Measurements from ENCODE around the gene BTRC.
"Not testable (repeated sequence)": the region's sequence is repeated elsewhere in the genome, so short reads cannot be mapped to it uniquely, and the experiment has no call there.

Gene BTRC

DNA sequence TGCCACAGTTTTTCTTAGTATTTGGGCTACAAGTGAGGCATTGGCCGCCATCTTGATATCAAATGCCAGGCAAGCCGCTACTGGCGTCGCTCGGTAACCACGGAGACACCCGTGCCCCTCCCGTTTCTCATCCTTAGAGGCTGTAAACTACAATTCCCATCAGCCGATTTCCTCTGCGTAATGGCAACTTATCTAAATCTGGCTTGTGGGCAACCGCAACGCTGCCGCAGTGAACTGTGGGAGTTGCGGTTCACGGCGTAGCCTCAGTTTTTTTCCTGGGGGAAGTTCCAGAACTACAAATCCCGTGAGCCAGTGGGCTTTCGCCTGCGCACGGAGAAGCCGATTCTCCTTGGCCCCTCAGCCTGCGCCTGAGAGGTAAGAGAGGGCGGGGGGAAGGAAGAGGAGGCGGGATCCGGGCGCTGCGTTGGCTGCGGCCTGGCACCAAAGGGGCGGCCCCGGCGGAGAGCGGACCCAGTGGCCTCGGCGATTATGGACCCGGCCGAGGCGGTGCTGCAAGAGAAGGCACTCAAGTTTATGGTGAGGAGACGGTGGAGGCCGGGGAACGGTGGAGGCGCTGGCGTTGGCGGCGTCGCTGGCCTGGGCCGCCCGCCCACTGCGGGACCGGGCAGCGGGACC is at the start of gene BTRC:
BTRC (plus strand) TSS at position 474 of the 636 bp plus-strand sequence; CDS start at position 490, 16 bp downstream.
- peaks cover 29% of the 10 kb centered on the region for H3K27me3 Mint-ChIP-seq
- CTCF ChIA-PET: interaction anchor here (0.7 kb wide), 1 partner anchor 356 kb away, joined by 3 read pairs; no protein-coding TSS in a partner anchor
- H3K4me1 Mint-ChIP-seq: peaks cover 26% of the 10 kb centered on the region
- H3K9me3 Mint-ChIP-seq: no peaks in the 10 kb centered on the region
- H3K4me3 Mint-ChIP-seq: peak within 1 kb of the TSS; percentile 98
- DNase-seq: peak; percentile 98
- peaks cover 11% of the 10 kb centered on the region for H3K36me3 Mint-ChIP-seq
- H3K27ac Mint-ChIP-seq: peak within 1 kb of the TSS; percentile 94

DNA sequence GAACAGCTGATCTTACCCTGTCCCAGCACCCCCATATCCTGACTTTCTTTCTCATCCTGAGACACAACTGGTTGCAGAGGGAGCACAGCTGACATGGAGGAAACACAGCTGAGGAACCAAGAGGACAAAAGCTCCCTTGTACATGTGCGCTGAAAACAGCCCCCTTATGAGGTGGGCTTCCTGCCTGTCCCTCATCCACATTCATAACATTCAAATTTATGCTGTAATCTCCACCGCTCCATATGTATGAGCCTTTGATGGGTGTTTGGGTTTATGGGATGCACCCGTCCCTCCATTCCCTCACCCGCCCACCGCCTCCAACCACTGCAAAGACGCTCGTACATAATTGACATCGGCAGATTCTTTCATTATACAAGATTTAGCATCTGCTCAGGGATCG is 49.6 kb upstream of the BTRC start:
- no peak overlapping the region for H3K4me3 Mint-ChIP-seq
- CTCF ChIA-PET: interaction anchor here (0.9 to 2.9 kb wide), 2 partner anchors 140 to 241 kb away, joined by 3 to 11 read pairs; no protein-coding TSS in a partner anchor
- no peaks in the 10 kb centered on the region for H3K9me3 Mint-ChIP-seq
- peaks cover 79% of the 10 kb centered on the region for H3K27me3 Mint-ChIP-seq
- H3K4me1 Mint-ChIP-seq: no peaks in the 10 kb centered on the region
- no peak for DNase-seq
- H3K36me3 Mint-ChIP-seq: no peaks in the 10 kb centered on the region
- H3K27ac Mint-ChIP-seq: no peak overlapping the region

DNA sequence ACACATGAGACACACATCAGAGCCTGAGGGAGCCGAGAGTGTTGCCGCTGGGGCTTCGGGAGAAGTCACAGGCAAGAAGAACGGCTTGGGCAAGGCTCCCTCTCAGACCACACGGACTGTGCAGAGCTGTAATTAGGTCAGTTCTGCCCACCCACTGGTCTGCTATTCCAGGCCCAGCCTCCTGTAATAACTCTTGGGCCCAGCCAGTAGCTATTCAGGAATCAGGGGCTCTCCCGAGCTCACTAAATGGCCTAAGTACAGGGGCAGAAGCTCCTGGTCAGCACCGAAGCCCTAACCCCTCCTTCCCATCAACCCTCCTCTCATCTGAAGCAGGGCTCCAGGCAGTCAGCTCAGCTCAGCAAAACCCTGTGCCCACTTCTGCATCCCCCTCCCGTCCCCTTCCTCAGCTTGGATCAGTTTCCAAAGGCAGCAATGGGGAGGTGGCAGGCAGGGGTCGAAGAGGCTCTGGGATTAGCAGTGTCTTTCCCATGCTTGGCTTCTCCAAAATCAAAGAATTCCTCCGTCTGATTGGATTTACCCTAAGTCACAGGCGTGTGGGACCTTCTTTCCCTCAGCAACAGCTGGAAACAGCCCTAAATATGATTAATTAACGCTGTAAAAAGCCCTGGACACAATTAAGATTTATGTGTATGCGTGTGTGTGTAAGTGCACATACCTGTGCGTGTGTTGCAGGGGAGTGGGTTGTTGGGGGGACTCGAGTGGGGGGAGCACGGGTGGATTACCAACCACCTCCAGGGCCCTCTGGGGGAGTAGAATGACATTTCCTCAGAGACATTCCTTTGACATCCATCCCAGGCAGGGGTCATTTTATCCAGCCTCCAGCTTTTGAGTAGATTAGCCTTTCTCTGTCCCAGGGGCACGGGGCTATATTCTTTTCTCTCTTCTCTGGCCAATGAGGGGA is 48.4 kb upstream of the BTRC start:
- Mint-ChIP-seq H3K36me3 (no peaks in the 10 kb centered on the region), H3K4me3 (no peak overlapping the region), H3K27me3 (peaks cover 85% of the 10 kb centered on the region), H3K4me1 (peaks cover 1% of the 10 kb centered on the region), H3K27ac (no peak overlapping the region), H3K9me3 (no peaks in the 10 kb centered on the region)
- DNase-seq: no peak
- CTCF ChIA-PET: interaction anchor here (0.7 to 3.2 kb wide), 3 partner anchors 8 to 139 kb away, joined by 3 to 11 read pairs (median 5); no protein-coding TSS in a partner anchor

DNA sequence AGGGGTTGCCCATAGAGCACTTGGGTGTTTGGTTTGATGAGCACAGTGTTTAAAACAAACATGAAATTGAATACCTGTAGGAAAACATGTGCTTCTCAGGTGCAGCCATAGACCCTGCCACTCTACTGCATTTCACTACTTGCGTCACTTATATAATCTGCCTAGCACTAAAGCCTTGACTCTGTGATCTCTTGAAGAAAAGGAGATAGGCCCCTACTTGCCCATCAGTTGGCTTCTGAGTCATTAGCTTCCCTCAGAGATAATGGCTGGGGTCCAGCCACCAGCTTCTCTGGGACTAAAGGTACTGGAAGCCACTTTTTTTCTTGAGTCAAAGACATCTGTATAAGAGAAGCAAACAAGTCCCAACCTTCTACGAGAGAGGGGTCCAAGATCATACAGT is 45.9 kb upstream of the BTRC start:
- Mint-ChIP-seq H3K27me3 (peaks cover 83% of the 10 kb centered on the region), H3K27ac (no peak overlapping the region), H3K4me3 (no peak overlapping the region), H3K9me3 (no peaks in the 10 kb centered on the region), H3K4me1 (peaks cover 7% of the 10 kb centered on the region), H3K36me3 (no peaks in the 10 kb centered on the region)
- no peak for DNase-seq
- CTCF ChIA-PET: interaction anchor here (0.8 to 3.2 kb wide), 2 partner anchors 10 to 212 kb away, joined by 3 to 11 read pairs; no protein-coding TSS in a partner anchor

DNA sequence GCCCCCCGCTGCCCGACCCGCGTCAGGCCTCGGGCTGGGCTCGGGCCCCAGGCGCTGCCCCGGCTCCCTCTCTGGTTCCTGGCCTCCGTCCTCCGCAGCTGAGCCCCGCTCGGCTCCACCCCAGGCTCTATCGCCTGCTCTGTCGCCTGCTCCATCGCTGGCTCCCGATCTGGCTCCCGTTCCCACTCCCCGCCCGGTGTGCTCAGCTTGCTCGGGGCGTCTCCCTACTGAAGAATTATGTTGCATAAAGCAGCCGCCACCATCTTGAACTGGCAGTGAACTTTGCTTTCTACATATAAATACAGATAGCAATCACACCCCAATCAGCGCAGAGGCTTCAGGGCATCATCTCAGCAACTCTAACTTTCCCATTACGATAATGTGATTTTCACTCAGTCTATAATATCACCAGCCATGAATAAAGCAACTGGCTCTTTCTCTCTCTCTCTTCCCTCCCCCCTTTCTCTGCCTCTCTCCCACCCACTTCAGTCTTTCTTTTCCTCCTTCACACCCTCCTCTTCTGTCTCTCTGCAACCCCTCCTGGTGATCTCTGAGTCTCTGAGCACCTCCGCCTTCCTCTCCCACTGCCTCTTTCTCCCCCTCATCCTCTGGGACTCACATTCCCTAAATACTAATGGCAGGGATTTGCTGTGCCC is 43.3 kb upstream of the BTRC start:
- H3K9me3 Mint-ChIP-seq: no peaks in the 10 kb centered on the region
- no peak overlapping the region for H3K4me3 Mint-ChIP-seq
- peaks cover 81% of the 10 kb centered on the region for H3K27me3 Mint-ChIP-seq
- no peak for DNase-seq
- CTCF ChIA-PET: interaction anchor here (0.5 to 1.2 kb wide), 3 partner anchors 10 to 1062 kb away, joined by 3 to 4 read pairs (median 3); no protein-coding TSS in a partner anchor
- H3K27ac Mint-ChIP-seq: no peak overlapping the region
- H3K36me3 Mint-ChIP-seq: no peaks in the 10 kb centered on the region
- peaks cover 7% of the 10 kb centered on the region for H3K4me1 Mint-ChIP-seq

DNA sequence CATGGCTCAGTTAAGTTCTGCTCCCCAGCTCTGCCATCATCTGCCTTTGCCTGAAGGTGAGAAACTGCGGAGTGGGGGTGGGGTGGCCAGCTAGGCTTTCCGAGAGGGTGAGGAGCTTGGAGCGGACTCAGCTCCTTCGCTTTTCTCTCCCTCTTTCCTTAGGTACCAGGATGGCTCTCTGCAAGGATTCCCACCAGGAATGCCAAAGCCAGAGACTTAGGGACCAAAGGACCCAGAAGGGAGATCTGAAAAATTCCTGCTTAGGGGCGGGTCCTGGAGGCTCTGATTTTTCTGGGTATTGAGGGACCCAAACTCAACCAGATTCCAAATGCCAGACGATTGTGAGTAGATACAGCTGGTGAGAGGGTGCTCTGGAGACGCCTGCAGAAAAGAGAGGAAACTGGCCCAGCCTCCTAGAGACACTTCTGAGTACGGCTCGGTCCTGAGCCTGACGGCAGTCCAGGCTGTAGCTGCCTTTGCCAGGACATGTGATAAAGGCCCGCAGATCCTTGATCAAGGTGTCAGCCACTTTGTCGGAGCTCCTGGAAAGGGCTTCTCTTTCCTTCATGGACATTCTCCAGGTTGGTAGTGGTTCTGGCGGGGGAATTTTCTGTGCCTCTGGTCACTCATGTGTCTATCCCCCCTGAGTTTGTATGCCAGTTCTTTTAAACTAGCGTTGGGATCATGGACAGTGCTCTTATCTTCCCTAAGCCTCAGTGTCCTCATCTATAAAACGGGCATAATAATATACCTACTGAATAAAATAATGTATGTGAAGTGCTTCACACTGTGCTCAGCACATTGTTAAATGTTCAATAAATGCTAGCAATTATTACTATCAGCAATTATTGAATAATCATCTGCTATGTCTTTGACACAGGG is 42.5 kb upstream of the BTRC start:
- Mint-ChIP-seq H3K4me1 (peaks cover 7% of the 10 kb centered on the region), H3K27ac (no peak overlapping the region), H3K4me3 (no peak overlapping the region), H3K27me3 (peaks cover 83% of the 10 kb centered on the region), H3K36me3 (no peaks in the 10 kb centered on the region), H3K9me3 (no peaks in the 10 kb centered on the region)
- CTCF ChIA-PET: interaction anchor here (0.5 to 1.6 kb wide), 5 partner anchors 9 to 1061 kb away, joined by 3 to 4 read pairs (median 3); no protein-coding TSS in a partner anchor
- DNase-seq: no peak

DNA sequence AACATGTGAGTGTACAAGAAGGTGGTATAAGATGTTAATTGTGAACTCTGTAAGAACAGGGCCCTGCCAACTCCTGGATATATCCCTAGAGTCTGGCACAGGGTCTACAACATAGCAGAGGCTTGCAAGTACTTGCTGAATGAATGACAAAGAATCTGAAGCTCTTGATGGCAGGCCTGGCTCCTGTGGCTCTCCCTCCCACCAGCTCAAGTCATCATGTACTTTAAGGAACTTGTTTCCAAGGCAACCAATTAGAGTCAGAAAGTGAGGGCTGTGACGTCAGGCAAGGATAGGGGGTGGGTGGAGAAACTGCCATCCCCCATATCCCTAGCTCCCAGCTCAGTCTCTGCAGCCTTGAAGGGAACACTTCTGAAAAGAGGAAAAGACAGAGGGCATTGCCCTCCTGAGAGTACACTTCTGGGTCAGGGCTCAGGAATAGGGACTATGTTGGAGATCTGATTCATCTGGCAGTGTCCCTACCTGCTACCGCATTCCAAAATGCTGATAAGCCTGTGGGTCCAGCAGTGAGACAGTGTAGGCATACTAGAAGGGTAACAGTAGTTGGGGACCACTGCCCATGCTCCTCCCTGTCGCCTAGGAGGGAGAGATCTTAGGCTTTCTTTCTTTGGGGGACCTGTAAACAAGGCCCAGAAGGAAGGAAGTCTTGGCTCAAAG is 34.6 kb upstream of the BTRC start:
- Mint-ChIP-seq H3K9me3 (no peaks in the 10 kb centered on the region), H3K27ac (no peak overlapping the region), H3K36me3 (no peaks in the 10 kb centered on the region), H3K4me1 (no peaks in the 10 kb centered on the region), H3K27me3 (peaks cover 36% of the 10 kb centered on the region), H3K4me3 (no peak overlapping the region)
- no peak for DNase-seq
- CTCF ChIA-PET: interaction anchor here (0.6 kb wide), 1 partner anchor 1866 kb away, joined by 3 read pairs; no protein-coding TSS in a partner anchor

DNA sequence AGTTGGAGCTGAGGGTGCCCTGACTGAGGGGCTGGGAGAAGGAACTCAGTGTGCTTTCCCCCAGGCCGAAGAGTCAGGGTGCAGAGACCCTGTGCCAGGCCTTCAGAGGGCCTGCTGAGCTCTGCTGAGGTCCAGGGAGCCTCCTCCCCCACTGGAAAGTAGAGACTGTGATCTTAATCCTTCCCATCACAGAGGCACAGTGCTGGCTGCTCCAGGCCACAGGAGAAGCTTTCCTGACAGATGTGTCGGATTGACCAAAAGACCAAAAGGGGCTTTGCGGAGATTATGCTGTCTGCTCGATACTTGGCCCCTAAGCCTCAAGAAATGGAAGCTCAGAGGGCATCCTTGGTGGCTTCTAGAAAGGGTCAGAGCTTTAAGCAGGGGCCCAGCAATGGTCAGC is 32.9 kb upstream of the BTRC start:
- Mint-ChIP-seq H3K36me3 (no peaks in the 10 kb centered on the region), H3K27ac (no peak overlapping the region), H3K27me3 (peaks cover 33% of the 10 kb centered on the region), H3K4me3 (no peak overlapping the region), H3K9me3 (no peaks in the 10 kb centered on the region), H3K4me1 (no peaks in the 10 kb centered on the region)
- CTCF ChIA-PET: interaction anchor here (1.1 kb wide), 1 partner anchor 107 kb away, joined by 3 read pairs; no protein-coding TSS in a partner anchor
- no peak for DNase-seq

DNA sequence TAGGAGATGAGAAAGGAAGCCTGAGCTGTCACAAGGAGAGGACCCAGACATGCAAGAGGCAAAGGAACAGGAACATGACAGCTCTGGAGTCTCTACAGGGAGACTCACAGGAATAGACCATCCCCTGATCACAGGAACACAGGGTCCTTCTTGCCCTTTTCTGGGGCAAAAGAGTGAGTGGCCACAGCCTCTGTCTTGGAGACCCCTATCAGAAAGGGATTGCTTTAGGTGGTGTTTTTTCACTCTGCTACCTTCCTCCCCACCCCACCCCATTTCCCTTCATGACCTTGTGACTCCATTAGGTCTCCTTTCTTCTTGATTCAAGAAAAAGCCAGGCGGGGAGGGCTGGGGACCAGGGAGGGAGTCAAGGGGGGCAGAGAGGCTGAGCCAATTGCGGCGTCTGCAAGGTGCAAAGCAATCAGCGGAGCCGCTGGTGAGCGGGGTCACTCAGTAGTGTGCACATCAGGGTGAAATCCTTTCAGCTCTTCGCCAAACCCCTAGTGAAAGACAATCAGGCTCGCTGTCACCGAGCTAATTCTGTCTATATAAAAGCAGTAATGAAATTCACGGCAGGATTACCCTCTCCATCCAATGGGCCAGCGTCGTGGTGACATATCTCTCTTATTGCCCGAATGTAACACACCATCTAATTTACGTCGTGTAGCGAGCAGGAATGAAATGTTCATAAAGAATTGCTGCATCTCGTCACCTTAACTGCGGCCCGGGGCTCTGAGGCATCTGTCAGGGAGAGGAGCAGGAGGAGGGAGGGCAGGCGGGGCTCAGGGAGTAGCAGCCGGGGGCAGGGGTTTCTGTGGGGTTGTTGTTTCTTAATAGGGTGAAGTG is 31.5 kb upstream of the BTRC start:
- Mint-ChIP-seq H3K4me1 (no peaks in the 10 kb centered on the region), H3K27me3 (peaks cover 36% of the 10 kb centered on the region), H3K4me3 (no peak overlapping the region), H3K9me3 (no peaks in the 10 kb centered on the region), H3K27ac (no peak overlapping the region), H3K36me3 (no peaks in the 10 kb centered on the region)
- DNase-seq: no peak
- CTCF ChIA-PET: no interaction called here

DNA sequence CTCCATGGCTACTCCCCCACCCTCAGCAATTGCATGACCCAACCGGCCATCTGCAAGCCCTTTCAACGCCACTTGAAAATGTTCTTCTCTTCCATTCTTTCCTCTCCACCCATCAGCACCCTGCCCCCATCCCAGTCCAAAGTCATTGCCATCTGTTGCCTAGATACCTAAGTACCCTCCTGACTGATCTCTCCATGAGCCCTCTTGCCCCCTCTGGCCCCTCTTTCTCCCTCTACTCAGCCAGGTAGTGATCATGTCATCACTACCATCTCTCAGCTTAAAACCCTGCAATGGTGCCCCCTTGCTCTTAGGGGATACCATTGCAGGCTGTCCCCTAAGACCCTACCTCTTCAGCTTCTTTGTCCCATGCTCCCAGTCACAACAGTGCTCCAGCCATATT is 30.5 kb upstream of the BTRC start:
- peaks cover 46% of the 10 kb centered on the region for H3K27me3 Mint-ChIP-seq
- no peaks in the 10 kb centered on the region for H3K4me1 Mint-ChIP-seq
- CTCF ChIA-PET: no interaction called here
- H3K27ac Mint-ChIP-seq: no peak overlapping the region
- no peak for DNase-seq
- no peaks in the 10 kb centered on the region for H3K9me3 Mint-ChIP-seq
- no peak overlapping the region for H3K4me3 Mint-ChIP-seq
- no peaks in the 10 kb centered on the region for H3K36me3 Mint-ChIP-seq

DNA sequence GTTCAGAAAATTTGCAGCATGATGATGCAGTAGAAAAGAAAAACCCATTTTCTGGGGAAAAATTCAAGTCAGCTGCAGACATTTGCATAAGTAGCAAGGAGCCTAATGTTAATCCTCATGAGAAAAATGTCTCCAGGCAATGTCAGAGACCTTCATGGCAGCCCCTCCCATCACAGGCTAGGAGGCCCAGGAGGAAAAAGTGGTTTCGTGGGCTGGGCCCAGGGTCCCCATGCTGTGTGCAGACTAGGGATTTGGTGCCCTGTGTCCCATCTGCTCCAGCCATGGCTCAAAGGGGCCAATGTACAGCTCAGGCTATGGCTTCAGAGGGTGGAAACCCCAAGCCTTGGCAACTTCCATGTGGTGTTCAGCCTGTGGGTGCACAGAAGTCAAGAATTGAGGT is 26.5 kb upstream of the BTRC start:
- H3K9me3 Mint-ChIP-seq, CTCF ChIA-PET, H3K36me3 Mint-ChIP-seq, H3K27ac Mint-ChIP-seq, H3K4me3 Mint-ChIP-seq, DNase-seq, H3K4me1 Mint-ChIP-seq: not testable (repeated sequence)
- H3K27me3 Mint-ChIP-seq: peaks cover 62% of the 10 kb centered on the region

DNA sequence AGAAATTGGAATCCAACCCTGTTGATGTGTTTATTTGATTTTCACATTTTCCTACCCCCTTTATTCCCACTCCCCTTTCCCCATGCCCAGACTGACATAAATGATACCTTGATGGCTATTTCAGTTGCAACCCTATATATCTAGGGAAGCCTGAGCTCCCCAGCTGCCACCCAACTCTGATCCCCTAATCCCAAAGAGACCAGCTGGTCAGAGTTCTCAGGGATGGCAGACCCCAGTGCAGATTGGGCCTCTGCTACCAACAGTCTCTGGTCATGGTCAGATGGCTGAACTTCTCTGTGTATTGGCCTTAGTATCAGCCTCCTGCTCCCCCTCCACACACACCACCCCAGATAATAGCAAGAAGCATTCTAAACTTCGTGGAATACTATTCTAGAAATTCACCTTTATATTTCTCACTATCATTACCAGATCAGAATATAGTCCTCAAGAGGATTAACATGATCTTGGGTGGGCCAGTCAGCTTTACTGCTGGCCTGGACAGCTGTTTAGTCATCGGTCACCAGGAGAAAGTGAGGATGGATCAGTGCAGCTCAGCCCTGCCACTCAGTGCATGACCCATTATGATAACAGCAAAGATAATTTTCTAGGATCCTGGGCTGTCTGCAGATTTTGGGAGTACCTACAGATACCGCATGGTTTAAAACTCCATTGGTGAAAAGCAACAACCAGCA is 24.5 kb upstream of the BTRC start:
- H3K36me3 Mint-ChIP-seq: no peaks in the 10 kb centered on the region
- no peak for DNase-seq
- no peak overlapping the region for H3K27ac Mint-ChIP-seq
- H3K4me3 Mint-ChIP-seq: no peak overlapping the region
- no peaks in the 10 kb centered on the region for H3K9me3 Mint-ChIP-seq
- H3K27me3 Mint-ChIP-seq: peaks cover 71% of the 10 kb centered on the region
- CTCF ChIA-PET: no interaction called here
- H3K4me1 Mint-ChIP-seq: no peaks in the 10 kb centered on the region

Measured in activated naive CD4-positive, alpha-beta T cell treated with anti-CD3 and anti-CD28 coated beads, Interleukin-2, amount 10 ng/mL, durations not matched to agents 7 days and 5 days (primary cell).